ENCODE measurements around the gene DNAJC22. TPM values are rescaled to one million over a fixed set of nuclear protein-coding genes. Genes with fewer than 3 reads are reported as not detected.

The DNAJC22 gene
- total and polyA plus RNA-seq, 2 donors (not counting 1 experiment from before 2014, with no cell fraction given), result not detected

- peak overlapping the region; percentile 61 to 96 (median 80) for H3K4me3 ChIP-seq (ENCODE audit: control extremely low read depth in 1 of 5, extremely low read depth in 1 of 5, insufficient read depth in 1 of 5, low read depth in 2 of 5, low read length in 4 of 5)
- peaks cover 11% of the 10 kb centered on the region for H3K79me2 ChIP-seq (ENCODE audit: control insufficient read depth, insufficient read depth, low read length)
- CTCF ChIA-PET, result interaction anchor here (0.5 to 22.4 kb wide), 21 partner anchors 9 to 744 kb away, joined by 3 to 729 read pairs (median 3); partner anchors contain the start of genes DNAJC22, PRPF40B, RHEBL1 and TMBIM6
- intact Hi-C loops (cut with micrococcal nuclease), result loop anchor here (1.0 to 5.0 kb wide), 5 partner anchors 44 to 476 kb away; partner anchors contain the start of genes BCDIN3D, PRKAG1, PRPF40B and TROAP
- H3K4me1 Mint-ChIP-seq, result peaks cover 46% of the 10 kb centered on the region
- H3K9me3 Mint-ChIP-seq (ENCODE audit: insufficient read depth), result no peaks in the 10 kb centered on the region
- peak overlapping the region; percentile 82 for H3K4me2 ChIP-seq (replicated peaks; ENCODE audit: low read depth, low read length, poor library complexity, severe bottlenecking)
- H3K36me3 ChIP-seq (replicated peaks in 1 of 2; ENCODE audit: control extremely low read depth in 1 of 2, control insufficient read depth in 1 of 2, extremely low read depth in 1 of 2, insufficient read depth in 2 of 2, low read length in 1 of 2), result no peaks in the 10 kb centered on the region
- H3K4me1 ChIP-seq (ENCODE audit: control insufficient read depth in 2 of 2, insufficient read depth in 2 of 2, low read length in 2 of 2), result peaks cover 33 to 39% of the 10 kb centered on the region in 2 donors
- no peaks in the 10 kb centered on the region for H3K27me3 Mint-ChIP-seq
- WGBS (ENCODE audit: insufficient coverage), result under 1% methylated on average over 97 of the region's 97 CpGs
- peak overlapping the region; percentile 87 for H3K4me3 Mint-ChIP-seq
- H3K27me3 ChIP-seq (replicated peaks in 1 of 4; ENCODE audit: control extremely low read depth in 1 of 4, control insufficient read depth in 3 of 4, insufficient read depth in 4 of 4, low read length in 3 of 4), result no peaks in the 10 kb centered on the region
- POLR2A ChIA-PET, result interaction anchor here (0.5 to 2.0 kb wide), 13 partner anchors 8 to 409 kb away, joined by 3 to 9 read pairs (median 5); partner anchors contain the start of genes ARF3, C1QL4, DNAJC22 and TMBIM6
- no peaks in the 10 kb centered on the region for H3K9me3 ChIP-seq (ENCODE audit: control extremely low read depth in 1 of 3, control insufficient read depth in 2 of 3, insufficient read depth in 1 of 3, low read length in 2 of 3)
- peak; percentile 78 for ATAC-seq (ENCODE audit: low read depth)
- peak overlapping the region; percentile 93 for H3K9ac ChIP-seq (ENCODE audit: low read length)
- H4K20me1 ChIP-seq (ENCODE audit: control insufficient read depth, insufficient read depth, low read length, poor library complexity, severe bottlenecking), result no peaks in the 10 kb centered on the region
- peak; percentile 90 for DNase-seq
- TF ChIP-seq CTCF (IDR thresholded peaks at IDR 0.05) (peak; percentile 44), EZH2 (IDR thresholded peaks at IDR 0.05; ENCODE audit: borderline replicate concordance, insufficient read depth, low read depth, low read length, poor library complexity, severe bottlenecking) (no peak)
- peak overlapping the region; percentile 98 for H2AFZ ChIP-seq (ENCODE audit: insufficient read depth, low read depth, low read length, poor library complexity, severe bottlenecking)
- peak overlapping the region; percentile 90 to 91 for H3K27ac ChIP-seq (ENCODE audit: low read length in 2 of 2)
- peak overlapping the region; percentile 98 for H3K27ac Mint-ChIP-seq
These were observed 20.1 kb downstream of the DNAJC22 start for GRCh38 chr12:49366652-49367380.

Data from B cell (primary cell).